ENCODE measurements around the gene MAD1L1. TPM values are rescaled to one million over a fixed set of nuclear protein-coding genes. Genes with fewer than 3 reads are reported as not detected.

The MAD1L1 gene
- total RNA-seq, 1 donor from 2014 or later = 32.7 TPM

- Mint-ChIP-seq H3K27me3 (ENCODE audit: unreplicated experiment) (no peaks in the 10 kb centered on the region), H3K36me3 (ENCODE audit: unreplicated experiment) (peaks cover 32% of the 10 kb centered on the region), H3K9me3 (ENCODE audit: unreplicated experiment) (no peaks in the 10 kb centered on the region), H3K4me3 (ENCODE audit: unreplicated experiment) (no peak overlapping the region), H3K27ac (ENCODE audit: unreplicated experiment) (no peak overlapping the region), H3K4me1 (ENCODE audit: unreplicated experiment) (no peaks in the 10 kb centered on the region)
- TF ChIP-seq, protein P1, sequence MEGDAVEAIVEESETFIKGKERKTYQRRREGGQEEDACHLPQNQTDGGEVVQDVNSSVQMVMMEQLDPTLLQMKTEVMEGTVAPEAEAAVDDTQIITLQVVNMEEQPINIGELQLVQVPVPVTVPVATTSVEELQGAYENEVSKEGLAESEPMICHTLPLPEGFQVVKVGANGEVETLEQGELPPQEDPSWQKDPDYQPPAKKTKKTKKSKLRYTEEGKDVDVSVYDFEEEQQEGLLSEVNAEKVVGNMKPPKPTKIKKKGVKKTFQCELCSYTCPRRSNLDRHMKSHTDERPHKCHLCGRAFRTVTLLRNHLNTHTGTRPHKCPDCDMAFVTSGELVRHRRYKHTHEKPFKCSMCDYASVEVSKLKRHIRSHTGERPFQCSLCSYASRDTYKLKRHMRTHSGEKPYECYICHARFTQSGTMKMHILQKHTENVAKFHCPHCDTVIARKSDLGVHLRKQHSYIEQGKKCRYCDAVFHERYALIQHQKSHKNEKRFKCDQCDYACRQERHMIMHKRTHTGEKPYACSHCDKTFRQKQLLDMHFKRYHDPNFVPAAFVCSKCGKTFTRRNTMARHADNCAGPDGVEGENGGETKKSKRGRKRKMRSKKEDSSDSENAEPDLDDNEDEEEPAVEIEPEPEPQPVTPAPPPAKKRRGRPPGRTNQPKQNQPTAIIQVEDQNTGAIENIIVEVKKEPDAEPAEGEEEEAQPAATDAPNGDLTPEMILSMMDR (IDR thresholded peaks at IDR 0.05) = no peak
- no peak for DNase-seq (ENCODE audit: extremely low spot score, unreplicated experiment)
These were observed 37.1 kb downstream of the MAD1L1 start for GRCh38 chr7:2195400-2196246.

- no peaks in the 10 kb centered on the region for H3K27me3 Mint-ChIP-seq (ENCODE audit: unreplicated experiment)
- TF ChIP-seq, protein P1 (IDR thresholded peaks at IDR 0.05) = no peak
- no peak overlapping the region for H3K27ac Mint-ChIP-seq (ENCODE audit: unreplicated experiment)
- H3K36me3 Mint-ChIP-seq (ENCODE audit: unreplicated experiment) = peaks cover 40% of the 10 kb centered on the region
- H3K4me1 Mint-ChIP-seq (ENCODE audit: unreplicated experiment) = no peaks in the 10 kb centered on the region
- H3K9me3 Mint-ChIP-seq (ENCODE audit: unreplicated experiment) = peaks cover 7% of the 10 kb centered on the region
- no peak overlapping the region for H3K4me3 Mint-ChIP-seq (ENCODE audit: unreplicated experiment)
- no peak for DNase-seq (ENCODE audit: extremely low spot score, unreplicated experiment)
These were observed 39.0 kb downstream of the MAD1L1 start for GRCh38 chr7:2193575-2194305.

DNA sequence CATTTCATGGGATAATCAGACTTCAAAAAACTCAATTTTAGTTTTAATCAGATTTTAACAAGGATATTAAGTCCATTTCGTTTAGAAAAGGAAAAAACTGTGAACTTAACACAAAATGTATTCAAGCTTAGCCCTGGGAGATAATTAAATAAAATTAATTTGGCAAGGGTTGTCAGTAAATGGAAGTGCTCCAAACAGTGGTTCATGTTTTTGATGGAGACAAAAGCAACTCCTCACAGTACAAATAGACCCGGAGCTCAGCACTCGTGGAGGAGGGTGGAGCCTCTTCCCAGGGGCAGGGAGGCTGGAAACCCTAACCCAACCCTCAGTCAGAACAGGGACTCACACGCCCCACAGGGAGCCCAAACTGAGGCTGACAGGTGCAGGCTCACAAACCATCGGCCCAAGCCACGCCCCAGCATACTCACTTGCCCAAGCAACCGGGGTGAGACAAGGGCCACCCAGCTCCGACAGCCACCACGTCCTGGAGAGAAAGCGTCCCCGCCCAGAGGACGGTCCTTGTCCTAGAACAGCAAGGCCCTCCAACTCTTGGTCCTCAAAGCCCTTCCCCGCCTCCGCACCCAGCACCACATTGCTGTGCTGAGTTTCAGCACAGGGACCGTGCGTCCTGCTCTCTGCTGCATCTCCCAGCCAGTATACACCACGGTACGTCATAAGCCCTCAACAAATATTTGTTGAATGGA lies 39.8 kb downstream of the MAD1L1 start:
- H3K27ac Mint-ChIP-seq (ENCODE audit: unreplicated experiment) = no peak overlapping the region
- no peaks in the 10 kb centered on the region for H3K27me3 Mint-ChIP-seq (ENCODE audit: unreplicated experiment)
- H3K4me3 Mint-ChIP-seq (ENCODE audit: unreplicated experiment) = no peak overlapping the region
- TF ChIP-seq, protein P1 (IDR thresholded peaks at IDR 0.05) = no peak
- peaks cover 46% of the 10 kb centered on the region for H3K36me3 Mint-ChIP-seq (ENCODE audit: unreplicated experiment)
- H3K9me3 Mint-ChIP-seq (ENCODE audit: unreplicated experiment) = peaks cover 15% of the 10 kb centered on the region
- no peak for DNase-seq (ENCODE audit: extremely low spot score, unreplicated experiment)
- H3K4me1 Mint-ChIP-seq (ENCODE audit: unreplicated experiment) = no peaks in the 10 kb centered on the region

DNA sequence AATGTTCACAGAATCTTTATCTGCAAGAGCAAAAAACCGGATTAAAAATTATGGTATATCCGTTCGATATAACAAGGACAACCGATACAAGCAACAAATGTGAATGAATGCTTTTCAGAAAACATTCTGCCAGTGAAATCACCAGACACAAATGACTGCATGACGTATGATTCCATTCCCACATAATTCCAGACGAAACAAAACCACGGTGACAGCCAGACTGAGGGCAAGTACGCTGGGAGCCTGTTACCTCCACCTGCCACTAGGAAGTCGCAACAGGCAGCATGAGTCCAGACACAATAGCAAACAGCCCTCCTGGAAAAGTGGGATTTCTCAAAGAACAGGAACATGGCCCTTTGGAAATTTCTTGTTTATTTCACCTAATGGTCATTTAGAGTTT lies 41.7 kb downstream of the MAD1L1 start:
- Mint-ChIP-seq H3K4me1 (ENCODE audit: unreplicated experiment) (no peaks in the 10 kb centered on the region), H3K27me3 (ENCODE audit: unreplicated experiment) (no peaks in the 10 kb centered on the region), H3K9me3 (ENCODE audit: unreplicated experiment) (peaks cover 16% of the 10 kb centered on the region), H3K27ac (ENCODE audit: unreplicated experiment) (no peak overlapping the region), H3K36me3 (ENCODE audit: unreplicated experiment) (peaks cover 40% of the 10 kb centered on the region), H3K4me3 (ENCODE audit: unreplicated experiment) (no peak overlapping the region)
- TF ChIP-seq, protein P1 (IDR thresholded peaks at IDR 0.05) = no peak
- DNase-seq (ENCODE audit: extremely low spot score, unreplicated experiment) = no peak

Measured in osteocyte (in vitro differentiated cells).